ENCODE measurements around the gene GANC.

The GANC gene

GRCh38 chr15:42385206-42385979, 112.4 kb downstream of the GANC start:
- no peak for DNase-seq

DNA sequence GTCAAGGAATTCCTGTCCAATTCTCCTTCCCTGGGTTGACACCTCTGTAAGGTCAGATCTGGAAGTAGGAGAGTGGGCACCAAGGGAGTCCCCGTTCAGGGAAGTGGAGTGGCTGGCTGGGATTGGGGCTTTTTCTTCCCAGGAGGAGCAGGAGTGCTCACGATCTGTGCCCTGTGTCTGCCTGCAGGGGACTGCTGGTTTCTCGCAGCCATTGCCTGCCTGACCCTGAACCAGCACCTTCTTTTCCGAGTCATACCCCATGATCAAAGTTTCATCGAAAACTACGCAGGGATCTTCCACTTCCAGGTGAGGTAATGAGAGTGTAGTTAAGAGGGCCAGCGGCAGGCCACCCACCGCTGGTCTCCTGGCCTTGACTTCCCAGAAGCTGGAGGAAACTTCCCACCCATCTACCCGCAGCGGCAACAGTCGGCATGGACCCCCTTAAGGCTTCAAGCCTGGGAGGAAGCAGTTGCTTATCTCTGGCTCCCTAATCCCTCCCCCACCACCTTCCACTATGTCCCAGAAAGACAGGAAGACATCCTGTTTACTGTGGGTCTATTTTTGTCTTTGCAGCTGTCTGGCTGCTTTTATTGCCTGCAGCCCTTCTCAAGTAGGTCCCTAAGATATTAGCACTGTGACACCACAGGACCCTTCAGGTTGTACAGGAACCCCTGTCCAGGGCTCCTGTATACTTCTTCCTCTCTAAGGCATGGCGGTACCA, 113.1 kb downstream of the GANC start:
- no peak for DNase-seq

- DNase-seq = no peak
These were observed 114.6 kb downstream of the GANC start for GRCh38 chr15:42387603-42388002.

GRCh38 chr15:42392309-42393024, 119.5 kb downstream of the GANC start:
- DNase-seq = no peak

GRCh38 chr15:42394106-42394505, 121.1 kb downstream of the GANC start:
- DNase-seq = no peak

- DNase-seq = no peak
These were observed 122.8 kb downstream of the GANC start for GRCh38 chr15:42395838-42396237.

GRCh38 chr15:42401544-42402454, 128.8 kb downstream of the GANC start:
- DNase-seq = no peak

DNA sequence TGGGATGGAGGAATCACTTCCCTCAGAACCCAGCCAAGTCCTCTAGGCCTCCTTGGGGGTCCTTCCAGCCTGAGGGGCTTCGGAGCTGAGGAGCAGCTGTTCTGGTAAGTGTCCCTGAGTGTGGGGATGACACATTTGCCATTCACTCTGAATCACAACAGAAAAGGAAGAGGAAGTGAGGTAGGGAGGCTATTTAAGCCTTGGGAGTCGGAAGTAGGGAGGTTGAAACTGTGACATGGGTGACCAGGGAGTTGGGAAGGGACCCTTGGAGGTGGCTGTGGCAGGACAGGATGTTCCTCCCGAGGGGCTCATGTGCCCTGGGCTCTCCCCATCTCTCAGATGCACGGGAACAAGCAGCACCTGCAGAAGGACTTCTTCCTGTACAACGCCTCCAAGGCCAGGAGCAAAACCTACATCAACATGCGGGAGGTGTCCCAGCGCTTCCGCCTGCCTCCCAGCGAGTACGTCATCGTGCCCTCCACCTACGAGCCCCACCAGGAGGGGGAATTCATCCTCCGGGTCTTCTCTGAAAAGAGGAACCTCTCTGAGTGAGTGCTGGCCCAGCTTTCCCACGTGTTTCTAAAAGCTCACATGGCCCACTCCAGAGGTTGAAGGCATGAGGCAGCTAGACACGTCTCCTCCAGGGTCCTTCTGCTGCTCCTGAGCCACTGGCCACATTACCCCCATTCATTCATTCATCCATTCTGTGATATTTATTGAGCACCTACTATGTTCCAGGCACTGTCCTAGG, 129.6 kb downstream of the GANC start:
- no peak for DNase-seq

DNA sequence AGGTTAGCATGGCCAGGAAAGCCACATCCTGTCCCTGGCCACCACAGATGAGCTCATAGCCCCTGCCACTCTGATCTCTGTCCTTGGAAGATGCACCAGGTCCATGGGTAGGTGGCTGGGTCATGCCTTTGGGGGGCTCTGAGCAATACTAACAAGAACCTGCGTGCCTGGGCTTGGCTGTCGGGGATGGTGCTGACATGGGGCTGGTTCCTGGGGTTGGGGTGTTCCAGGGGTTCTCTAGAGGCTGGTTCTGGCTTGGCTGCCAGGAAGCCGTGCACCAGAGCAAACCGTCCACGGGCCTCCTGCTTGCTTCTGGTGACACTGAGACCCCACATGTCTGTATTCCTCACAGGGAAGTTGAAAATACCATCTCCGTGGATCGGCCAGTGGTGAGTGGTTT, 130.4 kb downstream of the GANC start:
- no peak for DNase-seq

DNA sequence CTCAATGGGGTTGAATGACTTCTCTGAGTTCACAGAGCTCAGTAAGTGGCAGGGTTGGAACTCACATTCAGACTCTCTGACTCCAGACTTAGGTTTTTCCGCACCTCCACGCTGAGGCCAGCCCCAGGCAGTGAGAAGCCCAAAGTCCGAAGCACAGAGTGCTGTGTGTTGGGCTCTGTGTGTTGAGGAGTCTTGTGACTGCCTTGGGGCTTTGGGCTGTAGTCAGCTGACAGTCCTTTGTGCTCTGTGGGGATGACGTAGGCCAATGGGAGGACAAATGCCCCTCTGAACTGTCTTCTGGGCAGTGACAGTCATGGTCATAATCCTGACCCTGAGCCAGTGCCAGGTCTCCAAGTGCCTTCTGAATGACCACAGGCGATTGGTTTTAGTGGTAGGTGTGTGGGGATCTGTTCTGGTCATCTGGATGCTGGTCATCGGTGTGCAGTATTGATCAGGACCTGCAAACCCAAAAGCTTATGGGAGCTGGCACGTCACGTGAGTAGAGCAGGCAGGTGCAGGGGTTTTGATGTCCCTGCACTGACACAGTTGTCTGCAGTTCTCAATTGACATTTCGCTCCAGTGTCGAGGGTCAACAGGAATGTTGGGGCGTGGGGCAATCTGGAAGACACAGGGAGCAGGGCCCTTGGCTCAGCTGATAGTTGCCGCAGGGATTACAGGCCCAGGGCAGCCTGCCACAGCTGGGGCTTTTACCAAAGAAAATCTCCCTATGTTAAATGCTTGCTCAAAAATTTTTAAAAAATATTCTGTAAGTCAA, 131.6 kb downstream of the GANC start:
- DNase-seq = no peak

- DNase-seq = no peak
These were observed 133.0 kb downstream of the GANC start for GRCh38 chr15:42405863-42406482.
